Liver (tissue), 3 donors: ENCODE measurements around the gene LCA5.

Experiments used
- TAF1 ChIP-seq: conservative IDR thresholded peaks from 2 replicates; pipeline ENCODE4 v1.6.1; 2016; ENCODE audit warnings: antibody characterized with exemption, mild to moderate bottlenecking
- TF ChIP-seq, protein P1 (sequence below): fragments of 150-350 bp; IDR thresholded peaks from 2 replicates; pipeline ENCODE4 v1.5.1; 2017; ENCODE audit warnings: improper control_type of control experiment, low read depth, low read length; ENCODE audit not compliant: missing input control
- donor health status: healthy.
- donor health status: healthy.

DNA sequence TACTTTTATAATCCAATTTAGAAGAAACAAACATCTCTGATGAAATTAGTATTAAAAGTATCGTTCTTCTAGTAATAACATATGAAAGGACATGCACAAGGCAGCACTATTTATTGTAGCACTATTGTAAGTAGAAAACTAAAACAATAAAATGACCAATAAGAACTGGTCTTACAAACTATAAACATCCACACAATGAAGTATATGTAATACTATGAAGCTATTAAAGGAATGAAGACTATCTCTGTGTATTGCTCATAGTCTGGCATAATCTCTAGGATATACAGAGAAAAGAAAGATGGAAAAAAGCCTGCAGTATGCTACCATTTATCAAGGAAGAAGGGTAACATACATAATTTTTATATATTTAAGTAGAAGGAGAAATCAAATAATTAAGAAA lies 16.7 kb downstream of the LCA5 start:
- TF ChIP-seq, protein P1, sequence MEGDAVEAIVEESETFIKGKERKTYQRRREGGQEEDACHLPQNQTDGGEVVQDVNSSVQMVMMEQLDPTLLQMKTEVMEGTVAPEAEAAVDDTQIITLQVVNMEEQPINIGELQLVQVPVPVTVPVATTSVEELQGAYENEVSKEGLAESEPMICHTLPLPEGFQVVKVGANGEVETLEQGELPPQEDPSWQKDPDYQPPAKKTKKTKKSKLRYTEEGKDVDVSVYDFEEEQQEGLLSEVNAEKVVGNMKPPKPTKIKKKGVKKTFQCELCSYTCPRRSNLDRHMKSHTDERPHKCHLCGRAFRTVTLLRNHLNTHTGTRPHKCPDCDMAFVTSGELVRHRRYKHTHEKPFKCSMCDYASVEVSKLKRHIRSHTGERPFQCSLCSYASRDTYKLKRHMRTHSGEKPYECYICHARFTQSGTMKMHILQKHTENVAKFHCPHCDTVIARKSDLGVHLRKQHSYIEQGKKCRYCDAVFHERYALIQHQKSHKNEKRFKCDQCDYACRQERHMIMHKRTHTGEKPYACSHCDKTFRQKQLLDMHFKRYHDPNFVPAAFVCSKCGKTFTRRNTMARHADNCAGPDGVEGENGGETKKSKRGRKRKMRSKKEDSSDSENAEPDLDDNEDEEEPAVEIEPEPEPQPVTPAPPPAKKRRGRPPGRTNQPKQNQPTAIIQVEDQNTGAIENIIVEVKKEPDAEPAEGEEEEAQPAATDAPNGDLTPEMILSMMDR = no peak
- TF ChIP-seq TAF1 = no peak
